MM.1S (cell line): Measurements from ENCODE around the gene RAET1L.

Source experiments
- DNase-seq: peaks from one replicate; pipeline ENCODE4 v3.0.0-alpha.2; 2015
- H2AFZ ChIP-seq: fragments of 300-600 bp; sonication (generic); 2 replicates; pipeline ENCODE4 v1.6.0; 2016; ENCODE audit warnings: antibody characterized with exemption, low read length
- H3F3A ChIP-seq: fragments of 300-600 bp; sonication (generic); 2 replicates; pipeline ENCODE4 v1.6.1; 2016; ENCODE audit warnings: mild to moderate bottlenecking, antibody characterized with exemption, low read length, moderate library complexity, mixed read lengths; ENCODE audit not compliant: insufficient read depth
- H3K27ac ChIP-seq: fragments of 300-600 bp; sonication (generic); 2 replicates; pipeline ENCODE4 v1.5.1; 2016; ENCODE audit warnings: mild to moderate bottlenecking, low read length
- H3K27me3 ChIP-seq: fragments of 300-600 bp; sonication (generic); replicated peaks from 2 replicates; pipeline ENCODE4 v1.6.0; 2016; ENCODE audit warnings: low read length; ENCODE audit not compliant: insufficient read depth
- H3K36me3 ChIP-seq: fragments of 300-600 bp; sonication (generic); replicated peaks from 2 replicates; pipeline ENCODE4 v1.6.1; 2016; ENCODE audit warnings: mild to moderate bottlenecking, low read length, mixed read lengths; ENCODE audit not compliant: insufficient read depth
- H3K4me1 ChIP-seq: fragments of 300-600 bp; sonication (generic); 2 replicates; pipeline ENCODE4 v1.6.1; 2016; ENCODE audit warnings: low read length, mixed read lengths
- H3K4me2 ChIP-seq: fragments of 300-600 bp; sonication (generic); 2 replicates; pipeline ENCODE4 v1.6.0; 2016; ENCODE audit warnings: low read depth, low read length
- H3K4me3 ChIP-seq: fragments of 300-600 bp; sonication (generic); 2 replicates; pipeline ENCODE4 v1.5.1; 2016; ENCODE audit warnings: low read length, mixed read lengths
- H3K79me2 ChIP-seq: fragments of 300-600 bp; sonication (generic); 2 replicates; pipeline ENCODE4 v1.6.1; 2016; ENCODE audit warnings: mixed run types, low read length, mixed read lengths
- H3K9ac ChIP-seq: fragments of 300-600 bp; sonication (generic); 2 replicates; pipeline ENCODE4 v1.6.1; 2016; ENCODE audit warnings: low read length, mixed read lengths
- H3K9me2 ChIP-seq: fragments of 300-600 bp; sonication (generic); replicated peaks from 2 replicates; pipeline ENCODE4 v1.6.1; 2016; ENCODE audit warnings: mild to moderate bottlenecking, low read length, mixed read lengths; ENCODE audit not compliant: insufficient read depth
- H3K9me3 ChIP-seq: fragments of 300-600 bp; sonication (generic); replicated peaks from 2 replicates; pipeline ENCODE4 v1.6.1; 2016; ENCODE audit warnings: mild to moderate bottlenecking, low read length, mixed read lengths; ENCODE audit not compliant: insufficient read depth
- H4K20me1 ChIP-seq: fragments of 300-600 bp; sonication (generic); 2 replicates; pipeline ENCODE4 v1.6.1; 2016; ENCODE audit warnings: mild to moderate bottlenecking, low read length, moderate library complexity, mixed read lengths; ENCODE audit not compliant: insufficient read depth
- CTCF ChIP-seq: fragments of 300-600 bp; sonication (generic); IDR thresholded peaks from 2 replicates; pipeline ENCODE4 v1.5.1; 2016; ENCODE audit warnings: antibody characterized with exemption, low read length, mixed read lengths
- EZH2 ChIP-seq: fragments of 300-600 bp; sonication (generic); optimal IDR thresholded peaks from 2 replicates; pipeline ENCODE3; 2017; ENCODE audit warnings: low read depth, mild to moderate bottlenecking, antibody characterized with exemption, low read length, mixed read lengths
- EZH2phosphoT487 ChIP-seq: fragments of 300-600 bp; sonication (generic); IDR thresholded peaks from 2 replicates; pipeline ENCODE4 v1.6.1; 2018; ENCODE audit warnings: antibody characterized with exemption, low read length

Gene RAET1L

GRCh38 chr6:149987602-149988107, 37.7 kb downstream of the RAET1L start:
- DNase-seq = no peak
- Histone ChIP-seq H3K27me3 (peaks cover 82% of the 10 kb centered on the region), H2AFZ (no peak overlapping the region), H3F3A (no peaks in the 10 kb centered on the region), H3K9me3 (no peaks in the 10 kb centered on the region), H3K9me2 (no peaks in the 10 kb centered on the region), H3K36me3 (no peaks in the 10 kb centered on the region), H4K20me1 (no peaks in the 10 kb centered on the region), H3K9ac (no peak overlapping the region), H3K27ac (no peak overlapping the region), H3K4me1 (no peaks in the 10 kb centered on the region), H3K4me3 (no peak overlapping the region), H3K79me2 (no peaks in the 10 kb centered on the region), H3K4me2 (no peak overlapping the region)
- no peak for TF ChIP-seq CTCF
- no peak for TF ChIP-seq EZH2
- TF ChIP-seq EZH2phosphoT487 = no peak

GRCh38 chr6:149985481-149985937, 39.8 kb downstream of the RAET1L start:
- no peak overlapping the region for H3K27ac ChIP-seq
- no peak overlapping the region for H3K4me3 ChIP-seq
- no peaks in the 10 kb centered on the region for H3K9me3 ChIP-seq
- H3K79me2 ChIP-seq = no peaks in the 10 kb centered on the region
- no peak for DNase-seq
- H3K27me3 ChIP-seq = peaks cover 84% of the 10 kb centered on the region
- no peaks in the 10 kb centered on the region for H3F3A ChIP-seq
- no peaks in the 10 kb centered on the region for H3K9me2 ChIP-seq
- H2AFZ ChIP-seq = no peak overlapping the region
- H3K4me1 ChIP-seq = no peaks in the 10 kb centered on the region
- no peaks in the 10 kb centered on the region for H4K20me1 ChIP-seq
- TF ChIP-seq EZH2 (no peak), CTCF (no peak), EZH2phosphoT487 (no peak)
- no peaks in the 10 kb centered on the region for H3K36me3 ChIP-seq
- no peak overlapping the region for H3K9ac ChIP-seq
- H3K4me2 ChIP-seq = no peak overlapping the region

- H3K79me2 ChIP-seq = no peaks in the 10 kb centered on the region
- no peak overlapping the region for H2AFZ ChIP-seq
- no peak overlapping the region for H3K4me2 ChIP-seq
- H3K9ac ChIP-seq = no peak overlapping the region
- H3K27ac ChIP-seq = no peak overlapping the region
- no peaks in the 10 kb centered on the region for H3K9me3 ChIP-seq
- no peaks in the 10 kb centered on the region for H3K9me2 ChIP-seq
- H3K4me1 ChIP-seq = no peaks in the 10 kb centered on the region
- H3K36me3 ChIP-seq = no peaks in the 10 kb centered on the region
- no peak for DNase-seq
- no peaks in the 10 kb centered on the region for H4K20me1 ChIP-seq
- peaks cover 77% of the 10 kb centered on the region for H3K27me3 ChIP-seq
- H3K4me3 ChIP-seq = no peak overlapping the region
- H3F3A ChIP-seq = no peaks in the 10 kb centered on the region
- TF ChIP-seq EZH2 = no peak
- no peak for TF ChIP-seq CTCF
- no peak for TF ChIP-seq EZH2phosphoT487
Observed at GRCh38 chr6:149984773-149985172, 40.6 kb downstream of the RAET1L start.
